GF-D8 (cell line): ENCODE results near the gene IL3RA.
"Not testable (repeated sequence)": the region's sequence is repeated elsewhere in the genome, so short reads cannot be mapped to it uniquely, and the experiment has no call there.

Experiments used
- DNase-seq: peaks from one replicate; lab custom pipeline; 2025; lab: John Stamatoyannopoulos, UW

The IL3RA gene

GRCh38 chrX:1330605-1331004 lies 6.0 kb upstream of the IL3RA start:
- DNase-seq, result no peak

GRCh38 chrX:1332433-1332832 lies 4.2 kb upstream of the IL3RA start:
- DNase-seq, result not testable (repeated sequence)

GRCh38 chrX:1334854-1335253 lies 1.7 kb upstream of the IL3RA start:
- DNase-seq, result no peak

- DNase-seq, result no peak
These were observed 579 bp downstream of the IL3RA start for GRCh38 chrX:1336948-1337779.

GRCh38 chrX:1341545-1342184 lies 5.1 kb downstream of the IL3RA start:
- DNase-seq, result no peak

GRCh38 chrX:1349606-1350005 lies 13.0 kb downstream of the IL3RA start:
- not testable (repeated sequence) for DNase-seq

- no peak for DNase-seq
These were observed 15.6 kb downstream of the IL3RA start for GRCh38 chrX:1351981-1352714.

GRCh38 chrX:1354036-1355019 lies 17.7 kb downstream of the IL3RA start:
- DNase-seq, result no peak

GRCh38 chrX:1355131-1356046 lies 18.8 kb downstream of the IL3RA start:
- DNase-seq, result no peak

GRCh38 chrX:1357993-1358392 lies 21.4 kb downstream of the IL3RA start:
- no peak for DNase-seq

- no peak for DNase-seq
These were observed 22.4 kb downstream of the IL3RA start for GRCh38 chrX:1358793-1359476.

- no peak for DNase-seq
These were observed 22.9 kb downstream of the IL3RA start for GRCh38 chrX:1359477-1359873.

- DNase-seq, result no peak
These were observed 23.6 kb downstream of the IL3RA start for GRCh38 chrX:1360171-1360570.

- DNase-seq, result no peak
These were observed 24.7 kb downstream of the IL3RA start for GRCh38 chrX:1361275-1361674.

- DNase-seq, result no peak
These were observed 25.3 kb downstream of the IL3RA start for GRCh38 chrX:1361910-1362309.

- not testable (repeated sequence) for DNase-seq
These were observed 29.8 kb downstream of the IL3RA start for GRCh38 chrX:1366363-1366762.

GRCh38 chrX:1368385-1368698 lies 31.8 kb downstream of the IL3RA start:
- no peak for DNase-seq

GRCh38 chrX:1378306-1378759 lies 41.7 kb downstream of the IL3RA start:
- DNase-seq, result no peak

- no peak for DNase-seq
These were observed 44.2 kb downstream of the IL3RA start for GRCh38 chrX:1380672-1381233.
